ENCODE measurements around the gene HSD17B1.

The HSD17B1 gene

DNA sequence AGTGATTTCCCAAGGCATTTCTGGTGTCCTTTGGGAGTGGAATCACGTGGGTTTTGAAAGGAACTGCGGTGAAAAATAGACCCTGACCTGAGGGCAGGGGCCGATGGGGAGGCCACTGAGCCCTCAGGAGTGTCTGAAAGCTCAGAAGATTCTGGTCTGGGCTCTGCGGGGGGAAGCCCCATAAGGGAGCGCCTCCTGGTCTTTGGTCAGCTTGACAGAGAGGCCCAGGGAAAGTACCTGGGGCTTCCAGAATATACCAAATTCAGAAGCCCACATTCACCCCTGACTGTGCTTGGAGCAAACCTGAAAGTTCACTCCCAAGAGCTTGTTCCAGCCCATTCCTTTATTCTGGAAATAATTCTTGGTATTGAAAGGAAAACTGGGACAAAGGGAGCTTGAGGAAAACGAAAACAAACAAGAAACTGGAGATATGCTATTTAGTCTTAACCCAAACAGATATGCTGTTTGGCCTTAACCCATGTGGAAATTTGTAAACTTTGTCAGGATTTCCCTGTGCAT is 39.9 kb upstream of the HSD17B1 start:
- Histone ChIP-seq H3K27me3 (replicated peaks; ENCODE audit: insufficient read depth, low read length) (no peaks in the 10 kb centered on the region), H3K79me2 (ENCODE audit: low read length) (no peaks in the 10 kb centered on the region), H3K9ac (ENCODE audit: low read length) (no peak overlapping the region), H3K4me1 (ENCODE audit: low read length) (no peaks in the 10 kb centered on the region), H3K36me3 (replicated peaks; ENCODE audit: insufficient read depth, low read length) (no peaks in the 10 kb centered on the region), H3K9me3 (replicated peaks; ENCODE audit: insufficient read depth, low read length) (no peaks in the 10 kb centered on the region), H4K20me1 (ENCODE audit: insufficient read depth, low read length) (no peaks in the 10 kb centered on the region), H2AFZ (ENCODE audit: low read length) (no peak overlapping the region), H3K4me2 (ENCODE audit: low read depth, low read length) (no peak overlapping the region), H3K27ac (ENCODE audit: low read length) (no peak overlapping the region), H3F3A (ENCODE audit: insufficient read depth, low read length) (no peaks in the 10 kb centered on the region), H3K9me2 (replicated peaks; ENCODE audit: insufficient read depth, low read length) (no peaks in the 10 kb centered on the region), H3K4me3 (ENCODE audit: low read length) (no peak overlapping the region)
- TF ChIP-seq EZH2 (optimal IDR thresholded peaks at IDR 0.05; ENCODE audit: low read depth, low read length), result no peak
- TF ChIP-seq, protein P1, sequence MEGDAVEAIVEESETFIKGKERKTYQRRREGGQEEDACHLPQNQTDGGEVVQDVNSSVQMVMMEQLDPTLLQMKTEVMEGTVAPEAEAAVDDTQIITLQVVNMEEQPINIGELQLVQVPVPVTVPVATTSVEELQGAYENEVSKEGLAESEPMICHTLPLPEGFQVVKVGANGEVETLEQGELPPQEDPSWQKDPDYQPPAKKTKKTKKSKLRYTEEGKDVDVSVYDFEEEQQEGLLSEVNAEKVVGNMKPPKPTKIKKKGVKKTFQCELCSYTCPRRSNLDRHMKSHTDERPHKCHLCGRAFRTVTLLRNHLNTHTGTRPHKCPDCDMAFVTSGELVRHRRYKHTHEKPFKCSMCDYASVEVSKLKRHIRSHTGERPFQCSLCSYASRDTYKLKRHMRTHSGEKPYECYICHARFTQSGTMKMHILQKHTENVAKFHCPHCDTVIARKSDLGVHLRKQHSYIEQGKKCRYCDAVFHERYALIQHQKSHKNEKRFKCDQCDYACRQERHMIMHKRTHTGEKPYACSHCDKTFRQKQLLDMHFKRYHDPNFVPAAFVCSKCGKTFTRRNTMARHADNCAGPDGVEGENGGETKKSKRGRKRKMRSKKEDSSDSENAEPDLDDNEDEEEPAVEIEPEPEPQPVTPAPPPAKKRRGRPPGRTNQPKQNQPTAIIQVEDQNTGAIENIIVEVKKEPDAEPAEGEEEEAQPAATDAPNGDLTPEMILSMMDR (IDR thresholded peaks at IDR 0.05; ENCODE audit: low read length), result no peak
- no peak for TF ChIP-seq EZH2phosphoT487 (IDR thresholded peaks at IDR 0.05; ENCODE audit: low read length)
- DNase-seq, result no peak

DNA sequence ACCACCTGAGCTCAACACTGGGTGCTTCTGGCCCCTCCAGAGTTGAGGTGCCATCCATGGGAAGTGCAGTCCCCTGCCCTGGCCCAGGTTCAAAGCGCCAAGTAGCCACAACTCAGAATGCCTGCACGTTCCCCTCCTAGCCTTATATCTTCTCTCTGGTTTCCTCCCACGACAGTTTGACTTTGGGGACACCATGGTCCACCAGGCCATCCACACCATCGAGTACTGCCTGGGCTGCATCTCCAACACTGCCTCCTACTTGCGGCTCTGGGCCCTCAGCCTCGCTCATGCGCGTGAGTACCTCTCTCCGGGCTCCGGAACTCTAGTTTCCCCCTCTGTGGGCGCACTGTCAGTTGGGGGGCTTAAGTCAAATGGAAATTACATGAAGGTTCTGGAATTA is 39.0 kb upstream of the HSD17B1 start:
- Histone ChIP-seq H3K36me3 (replicated peaks; ENCODE audit: insufficient read depth, low read length) (no peaks in the 10 kb centered on the region), H3K9me2 (replicated peaks; ENCODE audit: insufficient read depth, low read length) (no peaks in the 10 kb centered on the region), H3K4me3 (ENCODE audit: low read length) (no peak overlapping the region), H3K79me2 (ENCODE audit: low read length) (no peaks in the 10 kb centered on the region), H2AFZ (ENCODE audit: low read length) (no peak overlapping the region), H3K4me2 (ENCODE audit: low read depth, low read length) (no peak overlapping the region), H3F3A (ENCODE audit: insufficient read depth, low read length) (no peaks in the 10 kb centered on the region), H3K27me3 (replicated peaks; ENCODE audit: insufficient read depth, low read length) (no peaks in the 10 kb centered on the region), H3K27ac (ENCODE audit: low read length) (no peak overlapping the region), H3K9me3 (replicated peaks; ENCODE audit: insufficient read depth, low read length) (no peaks in the 10 kb centered on the region), H4K20me1 (ENCODE audit: insufficient read depth, low read length) (no peaks in the 10 kb centered on the region), H3K4me1 (ENCODE audit: low read length) (no peaks in the 10 kb centered on the region), H3K9ac (ENCODE audit: low read length) (no peak overlapping the region)
- TF ChIP-seq EZH2phosphoT487 (IDR thresholded peaks at IDR 0.05; ENCODE audit: low read length) (no peak), EZH2 (optimal IDR thresholded peaks at IDR 0.05; ENCODE audit: low read depth, low read length) (no peak)
- TF ChIP-seq, protein P1 (IDR thresholded peaks at IDR 0.05; ENCODE audit: low read length), result no peak
- no peak for DNase-seq

DNA sequence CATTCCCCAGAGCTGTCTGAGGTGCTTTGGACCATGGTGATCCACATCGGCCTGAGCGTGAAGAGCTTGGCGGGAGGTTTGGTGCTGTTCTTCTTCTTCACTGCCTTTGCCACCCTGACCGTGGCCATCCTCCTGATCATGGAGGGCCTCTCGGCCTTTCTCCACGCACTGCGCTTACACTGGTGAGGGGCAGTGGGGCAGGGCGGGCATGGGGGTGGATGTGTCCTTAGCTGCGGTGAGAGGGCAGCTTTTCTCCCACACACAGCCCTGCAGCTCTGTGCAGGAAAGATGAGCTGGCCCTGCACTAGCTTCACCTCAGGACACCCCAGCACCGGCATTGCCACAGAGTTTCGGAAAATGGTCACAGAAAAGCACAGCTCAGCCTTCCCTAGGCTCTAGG is 38.4 kb upstream of the HSD17B1 start:
- no peaks in the 10 kb centered on the region for H4K20me1 ChIP-seq (ENCODE audit: insufficient read depth, low read length)
- H3K4me3 ChIP-seq (ENCODE audit: low read length), result no peak overlapping the region
- no peak overlapping the region for H2AFZ ChIP-seq (ENCODE audit: low read length)
- TF ChIP-seq, protein P1 (IDR thresholded peaks at IDR 0.05; ENCODE audit: low read length), result no peak
- TF ChIP-seq EZH2phosphoT487 (IDR thresholded peaks at IDR 0.05; ENCODE audit: low read length) (no peak), EZH2 (optimal IDR thresholded peaks at IDR 0.05; ENCODE audit: low read depth, low read length) (no peak)
- no peaks in the 10 kb centered on the region for H3K4me1 ChIP-seq (ENCODE audit: low read length)
- H3K36me3 ChIP-seq (replicated peaks; ENCODE audit: insufficient read depth, low read length), result no peaks in the 10 kb centered on the region
- DNase-seq, result no peak
- no peak overlapping the region for H3K27ac ChIP-seq (ENCODE audit: low read length)
- H3K9me3 ChIP-seq (replicated peaks; ENCODE audit: insufficient read depth, low read length), result no peaks in the 10 kb centered on the region
- H3F3A ChIP-seq (ENCODE audit: insufficient read depth, low read length), result no peaks in the 10 kb centered on the region
- no peaks in the 10 kb centered on the region for H3K79me2 ChIP-seq (ENCODE audit: low read length)
- H3K4me2 ChIP-seq (ENCODE audit: low read depth, low read length), result no peak overlapping the region
- H3K9ac ChIP-seq (ENCODE audit: low read length), result no peak overlapping the region
- H3K9me2 ChIP-seq (replicated peaks; ENCODE audit: insufficient read depth, low read length), result no peaks in the 10 kb centered on the region
- H3K27me3 ChIP-seq (replicated peaks; ENCODE audit: insufficient read depth, low read length), result no peaks in the 10 kb centered on the region
